NT2/D1 (cell line): Measurements from ENCODE around the gene VWA8.
"Not testable (repeated sequence)": the region's sequence is repeated elsewhere in the genome, so short reads cannot be mapped to it uniquely, and the experiment has no call there.

Experiments used
- SUZ12 ChIP-seq: IDR thresholded peaks from 2 replicates; pipeline ENCODE4 v1.6.1; 2011; ENCODE audit not compliant: insufficient read length, insufficient read depth; ENCODE audit errors: extremely low read depth
- YY1 ChIP-seq: IDR thresholded peaks from 2 replicates; pipeline ENCODE4 v1.6.1; 2011; ENCODE audit not compliant: insufficient read length, insufficient read depth
- ZNF274 ChIP-seq: IDR thresholded peaks from 2 replicates; pipeline ENCODE4 v1.6.1; 2011; ENCODE audit warnings: mild to moderate bottlenecking, low read depth, low read length

- not testable (repeated sequence) for TF ChIP-seq YY1, ZNF274, SUZ12
These were observed 79.0 kb downstream of the VWA8 start for GRCh38 chr13:41881890-41882289.
